Esophagus muscularis mucosa (tissue), 3 donors: ENCODE results near the gene BEST2.

Source experiments
- EP300 ChIP-seq: sonication (generic); formaldehyde crosslinking; IDR thresholded peaks from one replicate; pipeline ENCODE4 v1.6.1; 2017; ENCODE audit warnings: antibody characterized with exemption
- TF ChIP-seq, protein P1 (sequence below), 3 experiments: fragments of 200-600 bp in 2 of 3; fragments of 450-650 bp in 1 of 3; sonication (generic) in 2 of 3; IDR thresholded peaks; one replicate each; pipeline ENCODE4 v1.5.1; 2017 to 2019; ENCODE audit warnings: antibody characterized with exemption in 3 of 3, mild to moderate bottlenecking in 2 of 3, moderate library complexity in 1 of 3

GRCh38 chr19:12792051-12792852 is 40.7 kb downstream of the BEST2 start:
- TF ChIP-seq EP300, result no peak
- TF ChIP-seq, protein P1, sequence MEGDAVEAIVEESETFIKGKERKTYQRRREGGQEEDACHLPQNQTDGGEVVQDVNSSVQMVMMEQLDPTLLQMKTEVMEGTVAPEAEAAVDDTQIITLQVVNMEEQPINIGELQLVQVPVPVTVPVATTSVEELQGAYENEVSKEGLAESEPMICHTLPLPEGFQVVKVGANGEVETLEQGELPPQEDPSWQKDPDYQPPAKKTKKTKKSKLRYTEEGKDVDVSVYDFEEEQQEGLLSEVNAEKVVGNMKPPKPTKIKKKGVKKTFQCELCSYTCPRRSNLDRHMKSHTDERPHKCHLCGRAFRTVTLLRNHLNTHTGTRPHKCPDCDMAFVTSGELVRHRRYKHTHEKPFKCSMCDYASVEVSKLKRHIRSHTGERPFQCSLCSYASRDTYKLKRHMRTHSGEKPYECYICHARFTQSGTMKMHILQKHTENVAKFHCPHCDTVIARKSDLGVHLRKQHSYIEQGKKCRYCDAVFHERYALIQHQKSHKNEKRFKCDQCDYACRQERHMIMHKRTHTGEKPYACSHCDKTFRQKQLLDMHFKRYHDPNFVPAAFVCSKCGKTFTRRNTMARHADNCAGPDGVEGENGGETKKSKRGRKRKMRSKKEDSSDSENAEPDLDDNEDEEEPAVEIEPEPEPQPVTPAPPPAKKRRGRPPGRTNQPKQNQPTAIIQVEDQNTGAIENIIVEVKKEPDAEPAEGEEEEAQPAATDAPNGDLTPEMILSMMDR (IDR thresholded peaks at IDR 0.05), result no peak
